AG09319 (cell line): ENCODE measurements around the gene EPC1.

ENCODE experiments used
- DNase-seq: peaks from one replicate; pipeline ENCODE4 v3.0.0-alpha.2; 2010; ENCODE audit warnings: low read depth; ENCODE audit errors: extremely low read depth
- TF ChIP-seq, protein P1 (sequence below): IDR thresholded peaks from 2 replicates; pipeline ENCODE4 v1.5.1; 2011; ENCODE audit warnings: low read depth, mild to moderate bottlenecking, inconsistent platforms, low read length, moderate library complexity

EPC1 gene

DNA sequence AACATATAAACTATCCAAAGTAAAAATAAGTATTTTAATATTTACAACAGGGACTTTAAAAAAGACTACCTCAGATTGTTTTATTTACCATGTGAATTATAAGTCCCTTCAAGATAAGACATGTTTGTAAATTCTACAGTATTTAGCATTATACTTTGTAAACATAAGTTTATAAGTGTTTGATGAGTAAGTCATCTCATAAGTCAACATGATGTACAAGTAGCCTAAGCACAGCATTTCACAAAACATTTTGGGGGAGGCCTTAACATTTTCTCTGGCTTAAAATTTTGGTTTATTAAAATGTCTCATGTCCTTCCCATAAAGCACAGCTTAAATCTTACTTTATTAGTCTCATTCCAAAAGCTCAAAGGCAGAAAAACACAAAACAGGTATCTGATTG, 15.4 kb downstream of the EPC1 start:
- DNase-seq, result no peak
- TF ChIP-seq, protein P1, sequence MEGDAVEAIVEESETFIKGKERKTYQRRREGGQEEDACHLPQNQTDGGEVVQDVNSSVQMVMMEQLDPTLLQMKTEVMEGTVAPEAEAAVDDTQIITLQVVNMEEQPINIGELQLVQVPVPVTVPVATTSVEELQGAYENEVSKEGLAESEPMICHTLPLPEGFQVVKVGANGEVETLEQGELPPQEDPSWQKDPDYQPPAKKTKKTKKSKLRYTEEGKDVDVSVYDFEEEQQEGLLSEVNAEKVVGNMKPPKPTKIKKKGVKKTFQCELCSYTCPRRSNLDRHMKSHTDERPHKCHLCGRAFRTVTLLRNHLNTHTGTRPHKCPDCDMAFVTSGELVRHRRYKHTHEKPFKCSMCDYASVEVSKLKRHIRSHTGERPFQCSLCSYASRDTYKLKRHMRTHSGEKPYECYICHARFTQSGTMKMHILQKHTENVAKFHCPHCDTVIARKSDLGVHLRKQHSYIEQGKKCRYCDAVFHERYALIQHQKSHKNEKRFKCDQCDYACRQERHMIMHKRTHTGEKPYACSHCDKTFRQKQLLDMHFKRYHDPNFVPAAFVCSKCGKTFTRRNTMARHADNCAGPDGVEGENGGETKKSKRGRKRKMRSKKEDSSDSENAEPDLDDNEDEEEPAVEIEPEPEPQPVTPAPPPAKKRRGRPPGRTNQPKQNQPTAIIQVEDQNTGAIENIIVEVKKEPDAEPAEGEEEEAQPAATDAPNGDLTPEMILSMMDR, result no peak

DNA sequence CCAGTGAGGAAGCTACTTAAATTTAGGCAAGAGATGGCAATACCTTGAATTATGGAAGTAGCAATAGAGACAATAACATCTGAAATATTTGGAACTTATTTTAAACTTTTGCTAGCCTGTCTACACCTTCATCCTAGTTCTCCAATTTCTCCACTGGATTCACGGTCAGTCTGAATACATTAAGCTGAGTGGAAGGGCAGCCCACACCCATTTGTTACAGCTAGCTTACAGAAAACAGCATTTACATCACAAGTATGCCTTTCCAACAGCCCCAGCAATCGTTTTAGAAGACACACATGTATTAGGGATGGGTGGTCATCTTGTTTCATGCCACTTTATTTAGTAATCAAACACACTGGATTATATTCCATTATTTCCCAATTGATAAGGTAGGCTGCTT, 16.7 kb downstream of the EPC1 start:
- DNase-seq, result no peak
- TF ChIP-seq, protein P1, result no peak

GRCh38 chr10:32329061-32329460, 17.9 kb downstream of the EPC1 start:
- TF ChIP-seq, protein P1, result no peak

GRCh38 chr10:32328499-32328898, 18.5 kb downstream of the EPC1 start:
- DNase-seq, result no peak
- TF ChIP-seq, protein P1, result no peak

More at GRCh38 chr10:32329061-32329460, 17.9 kb downstream of the EPC1 start:
- no peak for DNase-seq

DNA sequence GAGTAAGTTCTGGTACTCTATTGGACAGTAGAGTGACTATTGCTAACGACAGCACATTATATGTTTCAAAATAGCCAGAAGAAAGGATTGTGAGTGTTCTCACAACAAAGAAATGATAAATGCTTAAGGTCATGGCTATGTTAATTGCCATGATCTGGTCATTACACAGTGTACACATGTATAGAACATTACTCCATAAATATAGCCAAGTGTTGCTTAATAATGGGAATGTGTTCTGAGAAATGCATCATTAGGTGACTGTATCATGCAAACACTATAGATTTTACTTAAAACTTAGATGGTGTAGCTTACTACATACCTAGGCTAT, 19.6 kb downstream of the EPC1 start:
- DNase-seq, result no peak
- TF ChIP-seq, protein P1, result no peak

DNA sequence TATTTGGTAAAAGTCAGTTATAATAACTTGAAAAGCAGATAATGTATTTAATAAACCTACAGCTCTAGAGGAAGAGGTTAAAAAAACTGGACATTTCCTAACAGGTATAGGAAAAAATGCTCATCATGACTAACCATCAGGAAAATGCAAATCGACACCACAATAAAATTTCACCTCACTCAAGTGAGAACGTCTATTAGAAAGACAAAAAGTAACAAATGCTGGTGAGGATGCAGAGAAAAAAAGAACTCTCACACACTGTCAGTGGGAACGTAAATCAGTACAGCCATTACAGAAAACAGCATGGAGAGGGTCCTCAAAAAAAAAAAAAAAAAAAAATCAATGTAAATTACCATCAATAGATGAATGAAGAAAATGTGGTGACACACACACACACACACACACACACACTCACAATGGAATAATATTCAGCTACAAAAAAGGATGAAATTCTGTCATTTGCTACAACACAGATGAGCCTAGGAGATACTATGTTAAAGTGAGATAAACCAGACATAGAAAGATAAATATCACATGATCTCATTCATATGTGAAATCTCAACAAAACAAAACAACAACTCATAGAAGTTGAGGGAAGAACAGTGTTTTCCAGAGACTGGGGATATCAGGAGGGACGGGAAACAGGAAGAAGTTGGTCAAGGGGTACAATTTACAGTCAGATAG, 20.1 kb downstream of the EPC1 start:
- TF ChIP-seq, protein P1, result no peak
- no peak for DNase-seq

GRCh38 chr10:32326119-32326518, 20.8 kb downstream of the EPC1 start:
- DNase-seq, result no peak
- TF ChIP-seq, protein P1, result no peak
